NCI-H2107 treated with DMSO at 0.1 percent for 48 hours (cell line): ENCODE data around the gene FAM50A.

Source experiments
- DNase-seq: peaks from one replicate; lab custom pipeline; 2025; ENCODE audit not compliant: unreplicated experiment; lab: John Stamatoyannopoulos, UW

The FAM50A gene

GRCh38 chrX:154412468-154412867, 31.5 kb upstream of the FAM50A start:
- DNase-seq: no peak

GRCh38 chrX:154413142-154413541, 30.8 kb upstream of the FAM50A start:
- DNase-seq: no peak

- DNase-seq: peak; percentile 73
Measured at GRCh38 chrX:154417157-154417556, 26.8 kb upstream of the FAM50A start.

DNA sequence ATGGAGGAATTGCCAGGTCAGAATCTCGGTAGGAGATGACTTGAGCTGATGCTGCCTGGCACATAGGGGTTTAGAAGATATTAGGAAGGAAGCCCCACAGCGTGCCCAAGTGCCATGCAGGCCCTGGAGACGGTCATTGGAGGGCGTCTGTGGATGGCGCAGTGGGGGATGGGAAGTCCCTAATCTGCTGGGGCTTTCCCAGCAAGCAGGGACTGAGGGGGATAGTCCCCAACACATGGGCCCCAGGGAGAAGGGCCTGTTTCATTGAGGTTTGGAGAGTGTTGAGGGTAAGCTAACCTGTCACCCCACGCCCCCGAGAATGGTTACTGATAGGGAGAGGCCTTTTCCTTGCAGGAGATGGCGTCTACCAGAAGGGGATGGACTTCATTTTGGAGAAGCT, 24.8 kb upstream of the FAM50A start:
- no peak for DNase-seq

DNA sequence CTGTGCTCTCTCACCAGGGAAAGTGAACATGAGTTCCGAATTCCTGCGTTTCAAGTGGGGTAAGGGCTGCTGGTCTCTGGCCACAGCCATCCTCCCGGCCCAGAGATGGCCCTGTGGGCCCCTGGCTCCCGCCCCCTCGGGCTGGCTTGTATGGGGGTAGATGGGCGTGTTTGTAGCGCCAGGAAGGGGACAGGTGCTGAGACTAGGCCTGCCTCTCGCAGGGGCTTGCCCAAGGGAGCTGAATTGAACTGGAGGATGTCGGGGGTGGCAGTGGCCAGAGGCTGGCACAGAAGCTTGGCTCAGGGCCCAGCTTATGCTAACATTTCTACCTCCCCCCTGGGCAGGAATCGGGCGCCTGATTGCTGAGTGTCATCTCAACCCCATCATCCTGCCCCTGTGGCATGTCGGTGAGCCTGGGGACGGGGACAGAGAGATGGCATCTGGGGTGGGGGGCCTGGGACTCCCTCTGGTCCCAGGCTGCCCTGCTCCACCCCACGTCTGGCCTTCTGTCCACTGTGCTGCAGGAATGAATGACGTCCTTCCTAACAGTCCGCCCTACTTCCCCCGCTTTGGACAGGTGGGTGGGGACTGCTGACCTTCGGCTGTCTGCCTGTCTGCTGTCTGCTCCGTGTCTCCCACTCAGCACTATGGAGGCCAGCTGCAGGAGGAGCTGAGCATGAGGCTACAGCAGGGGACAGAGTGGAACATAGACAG, 24.1 kb upstream of the FAM50A start:
- no peak for DNase-seq

GRCh38 chrX:154420402-154420756, 23.6 kb upstream of the FAM50A start:
- no peak for DNase-seq

DNA sequence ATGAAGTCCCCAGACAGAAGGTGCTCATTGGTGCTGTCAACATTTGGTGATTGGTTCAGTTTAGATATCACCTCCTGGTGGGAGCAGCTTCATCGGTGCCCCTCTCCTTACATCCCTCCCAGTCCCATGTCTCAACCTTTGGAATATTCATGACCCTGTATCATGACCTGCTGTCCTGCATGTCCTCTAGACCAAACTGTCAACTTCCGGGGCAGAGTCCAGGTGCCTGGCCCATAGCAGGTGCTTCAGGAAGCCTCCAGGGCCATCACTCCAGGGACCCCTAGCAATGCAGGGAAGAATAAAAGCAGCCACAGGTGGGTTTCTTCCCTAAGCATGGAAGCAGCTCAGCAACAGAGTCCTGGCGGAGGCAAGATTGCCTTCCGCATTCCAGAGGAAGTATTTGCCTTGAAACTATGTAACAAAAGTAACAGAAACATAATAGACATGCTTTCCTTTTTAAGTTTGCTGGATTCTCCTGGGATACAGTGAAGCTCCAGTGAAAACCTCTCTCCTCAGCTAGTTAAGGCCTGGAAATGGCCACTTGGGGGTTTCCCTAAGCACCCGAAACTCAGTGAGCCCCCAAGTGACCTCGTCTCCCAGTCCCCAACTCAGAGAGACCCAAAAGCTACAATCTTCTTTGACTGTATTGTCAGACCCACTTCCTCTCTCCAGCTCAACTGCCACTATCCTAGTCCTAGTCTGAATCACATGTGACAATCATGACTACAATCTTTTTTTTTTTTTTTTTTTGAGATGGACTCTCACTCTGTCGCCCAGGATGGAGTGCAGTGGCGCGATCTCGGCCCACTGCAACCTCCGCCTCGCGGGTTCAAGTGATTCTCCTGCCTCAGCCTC, 16.8 kb upstream of the FAM50A start:
- DNase-seq: no peak

GRCh38 chrX:154428176-154429171, 15.5 kb upstream of the FAM50A start, which contains the start of gene ATP6AP1:
Gene ATP6AP1 (plus strand): TSS chrX:154428677. CDS start chrX:154428693, 16 bp downstream.
- peak; percentile 88 for DNase-seq

DNA sequence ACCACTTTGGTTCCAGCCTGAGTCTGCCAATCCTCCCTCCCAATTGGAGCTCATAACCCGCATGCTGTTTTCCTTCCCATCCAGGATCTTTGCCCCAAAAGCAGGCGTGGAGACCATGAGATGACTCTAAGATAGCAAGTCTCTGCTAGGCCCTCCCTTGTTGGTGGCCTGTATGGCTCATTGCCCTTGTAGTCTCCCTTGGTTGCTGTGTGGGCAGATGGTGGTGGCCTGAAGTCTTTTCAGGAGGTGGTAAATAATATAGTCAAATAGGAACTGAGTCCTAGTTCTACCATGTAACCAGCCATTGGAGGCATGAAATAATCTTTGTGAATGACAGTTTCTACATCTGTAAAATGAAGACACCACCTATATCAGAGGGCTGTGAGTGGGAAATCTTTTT, 14.2 kb upstream of the FAM50A start:
- DNase-seq: no peak

DNA sequence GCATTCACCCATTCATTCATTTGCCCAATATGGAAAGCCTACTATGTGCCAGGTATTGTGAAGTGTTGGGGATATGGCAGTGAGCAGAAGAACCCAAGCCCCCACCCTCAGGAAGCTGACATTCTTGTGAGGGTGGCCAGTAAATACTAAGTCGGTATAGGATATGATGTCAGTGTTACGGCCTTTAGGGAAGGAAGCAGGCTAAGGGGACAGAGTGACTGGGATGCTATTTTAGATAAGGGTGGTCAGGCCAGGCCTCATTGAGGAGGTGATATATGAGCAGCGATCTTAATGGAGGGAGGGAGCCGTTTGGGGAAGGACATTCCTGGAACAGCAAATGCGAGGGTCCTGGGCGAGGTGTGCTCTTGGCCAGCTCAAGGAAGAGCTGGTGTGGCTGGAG, 13.5 kb upstream of the FAM50A start:
- no peak for DNase-seq

DNA sequence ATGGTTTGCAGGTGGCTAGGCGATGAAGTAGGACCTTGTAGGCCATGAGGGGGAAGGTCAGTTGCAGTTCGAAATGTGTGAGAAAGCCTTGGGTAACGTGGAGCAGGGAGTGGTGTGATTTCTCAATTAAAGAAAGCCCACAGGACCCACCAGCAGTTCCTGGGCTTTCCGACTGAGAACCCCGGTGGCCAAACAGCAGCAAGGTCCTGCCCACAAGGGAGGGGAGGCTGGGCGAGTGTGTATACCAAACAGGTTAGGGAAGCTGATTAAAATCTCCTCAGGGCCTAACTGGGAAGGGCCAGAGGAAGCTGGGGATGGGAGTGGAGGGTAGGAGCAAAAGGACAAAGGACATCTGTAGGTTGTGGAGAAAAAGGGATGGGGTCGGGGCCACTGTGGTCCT, 13.0 kb upstream of the FAM50A start:
- no peak for DNase-seq

DNA sequence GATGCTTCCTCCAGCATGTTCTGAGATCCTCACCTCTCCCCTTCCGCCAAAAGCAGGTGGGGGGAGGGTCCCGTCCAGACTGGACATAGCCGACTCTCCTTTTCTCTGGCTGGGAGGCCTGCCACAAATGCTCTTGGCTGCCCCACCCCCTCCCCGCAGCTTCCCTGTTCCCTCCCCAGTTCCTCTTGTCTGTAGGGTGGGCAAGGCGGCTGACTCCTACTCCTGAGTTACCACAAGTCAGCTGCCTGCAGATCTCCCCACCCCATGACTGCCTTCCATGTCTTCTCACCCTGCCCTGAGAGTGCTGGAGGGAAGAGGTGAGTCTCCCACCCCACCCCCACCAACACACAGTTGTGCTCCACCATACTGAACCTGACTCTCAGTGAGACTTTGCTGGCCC, 12.6 kb upstream of the FAM50A start:
- DNase-seq: no peak

- no peak for DNase-seq
Measured at GRCh38 chrX:154432210-154432609, 11.7 kb upstream of the FAM50A start.

GRCh38 chrX:154433605-154434004, 10.3 kb upstream of the FAM50A start:
- DNase-seq: no peak

- DNase-seq: no peak
Measured at GRCh38 chrX:154434394-154435168, 9.4 kb upstream of the FAM50A start.

DNA sequence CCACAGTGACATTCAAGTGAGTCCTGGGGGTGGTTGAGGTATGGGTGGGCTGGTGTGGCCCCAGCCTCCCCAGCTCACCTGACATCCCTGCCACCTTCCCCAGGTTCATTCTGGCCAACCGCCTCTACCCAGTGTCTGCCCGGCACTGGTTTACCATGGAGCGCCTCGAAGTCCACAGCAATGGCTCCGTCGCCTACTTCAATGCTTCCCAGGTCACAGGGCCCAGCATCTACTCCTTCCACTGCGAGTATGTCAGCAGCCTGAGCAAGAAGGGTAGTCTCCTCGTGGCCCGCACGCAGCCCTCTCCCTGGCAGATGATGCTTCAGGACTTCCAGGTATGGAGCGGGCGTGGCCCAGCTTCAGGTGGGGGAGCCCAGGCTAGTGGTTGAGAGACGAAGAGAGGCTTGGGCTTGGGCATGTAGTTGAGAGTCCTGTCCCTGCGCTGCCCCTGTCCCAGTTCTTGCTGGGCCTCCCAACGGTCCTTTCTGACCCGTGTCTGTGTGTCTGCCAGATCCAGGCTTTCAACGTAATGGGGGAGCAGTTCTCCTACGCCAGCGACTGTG, 8.7 kb upstream of the FAM50A start:
- DNase-seq: no peak

- DNase-seq: no peak
Measured at GRCh38 chrX:154436374-154436982, 7.5 kb upstream of the FAM50A start.

GRCh38 chrX:154436983-154437752, 6.8 kb upstream of the FAM50A start, which contains the start of gene GDI1:
Gene GDI1 (plus strand): TSS chrX:154437154. CDS start chrX:154437255, 101 bp downstream.
- no peak for DNase-seq
